NK-92 treated with Interleukin-12 subunit alpha and Interleukin-12 subunit beta, amount 100 ng/mL, for 24 hours (cell line): ENCODE data around the gene INPP5A.
"Not testable (repeated sequence)": the region's sequence is repeated elsewhere in the genome, so short reads cannot be mapped to it uniquely, and the experiment has no call there.

Experiments
- DNase-seq: peaks from one replicate; lab custom pipeline; 2025; lab: John Stamatoyannopoulos, UW

Gene INPP5A

GRCh38 chr10:132768346-132769248 lies 231.0 kb downstream of the INPP5A start:
- DNase-seq: no peak

GRCh38 chr10:132770061-132771021 lies 232.8 kb downstream of the INPP5A start:
- DNase-seq: no peak

- not testable (repeated sequence) for DNase-seq
Observed at GRCh38 chr10:132772816-132773215, 235.2 kb downstream of the INPP5A start.

GRCh38 chr10:132774181-132774901 lies 236.8 kb downstream of the INPP5A start:
- DNase-seq: no peak

- no peak for DNase-seq
Observed at GRCh38 chr10:132774902-132775863, 237.6 kb downstream of the INPP5A start.

GRCh38 chr10:132776186-132776585 lies 238.6 kb downstream of the INPP5A start:
- no peak for DNase-seq

- no peak for DNase-seq
Observed at GRCh38 chr10:132776821-132777220, 239.2 kb downstream of the INPP5A start.

GRCh38 chr10:132777441-132777840 lies 239.9 kb downstream of the INPP5A start:
- DNase-seq: no peak

- no peak for DNase-seq
Observed at GRCh38 chr10:132779549-132780294, 242.1 kb downstream of the INPP5A start.

- no peak for DNase-seq
Observed at GRCh38 chr10:132780356-132780755, 242.8 kb downstream of the INPP5A start.

GRCh38 chr10:132781556-132781955 lies 244.0 kb downstream of the INPP5A start:
- DNase-seq: no peak

- no peak for DNase-seq
Observed at GRCh38 chr10:132783165-132783939, 245.8 kb downstream of the INPP5A start.

GRCh38 chr10:132783940-132784865 lies 246.6 kb downstream of the INPP5A start:
- no peak for DNase-seq

GRCh38 chr10:132784866-132785722 lies 247.5 kb downstream of the INPP5A start:
- no peak for DNase-seq

- no peak for DNase-seq
Observed at GRCh38 chr10:132785723-132786475, 248.3 kb downstream of the INPP5A start, which contains the start of gene NKX6-2. NKX6-2 (minus strand) TSS chr10:132786147; CDS start chr10:132785948, 199 bp downstream.

- DNase-seq: no peak
Observed at GRCh38 chr10:132786476-132786883, 248.9 kb downstream of the INPP5A start.
